Gastrocnemius medialis (tissue), 4 donors: ENCODE results near the gene UNC13C. TPM values are rescaled to one million over a fixed set of nuclear protein-coding genes. Genes with fewer than 3 reads are reported as not detected.

Experiments
- ATAC-seq, 2 donors: fragments of 150-250 bp; one replicate each; pipeline ENCODE4 v1.9.1; 2016
- DNase-seq, 2 donors: peaks; one replicate each; pipeline ENCODE4 v3.0.0-alpha.2; 2019
- H3K27ac ChIP-seq, 4 donors: fragments of 200-600 bp; sonication (generic); 1 replicate in 1 of 4; 2 replicates in 3 of 4; pipeline ENCODE4 v1.5.1; 2016 to 2018; ENCODE audit warnings: mild to moderate bottlenecking in 2 of 4, moderate library complexity in 1 of 4
- H3K27me3 ChIP-seq, 3 donors: fragments of 200-600 bp; sonication (generic) in 2 of 3; 1 replicate in 1 of 3; 2 replicates in 2 of 3; pipeline versions ENCODE4 v1.5.1 to v1.6.0; 2016 to 2019; ENCODE audit warnings: mild to moderate bottlenecking in 1 of 3, moderate library complexity in 1 of 3
- H3K36me3 ChIP-seq, 2 donors: fragments of 200-600 bp; sonication (generic) in 1 of 2; one replicate each; pipeline ENCODE4 v1.5.1; 2017 to 2018
- H3K4me1 ChIP-seq, 2 donors: fragments of 200-600 bp; sonication (generic) in 1 of 2; one replicate each; pipeline ENCODE4 v1.5.1; 2016 to 2017; ENCODE audit warnings: mild to moderate bottlenecking in 2 of 2
- H3K4me3 ChIP-seq, 4 donors: fragments of 200-600 bp; sonication (generic) in 3 of 4; 1 replicate in 1 of 4; 2 replicates in 3 of 4; pipeline ENCODE4 v1.5.1; 2016 to 2019; ENCODE audit warnings: mild to moderate bottlenecking in 2 of 4
- H3K9me3 ChIP-seq, 3 donors: fragments of 200-600 bp; sonication (generic) in 2 of 3; 1 replicate in 1 of 3; 2 replicates in 2 of 3; pipeline ENCODE4 v1.5.1; 2016 to 2019
- POLR2A ChIP-seq, 2 donors: fragments of 450-650 bp; IDR thresholded peaks; one replicate each; pipeline ENCODE4 v1.6.1; 2017; ENCODE audit warnings: antibody characterized with exemption in 2 of 2, mild to moderate bottlenecking in 2 of 2, moderate library complexity in 2 of 2
- in situ Hi-C, 4 donors: fragments of 200-750 bp; cut with MboI; loops; one replicate each; pipeline versions ENCODE4 v1.15.0 to v1.8.0; 2017; ENCODE audit warnings: low sequenced_read_pairs in 4 of 4
- intact Hi-C: fragments of 100-400 bp; cut with DNase I; formaldehyde crosslinking; loops from one replicate; pipeline ENCODE4 v1.15.1; 2023; ENCODE audit warnings: low total_unique reads
- total RNA-seq, 4 donors: library from RNA; depleted of rRNA; stranded (reverse); fragments of >200 nt; gene quantifications; one replicate each; pipeline versions ENCODE4 v1.1.0 to v1.2.3, GENCODE V29; 2016
- TF ChIP-seq, protein P1 (sequence below), 5 experiments: fragments of 450-650 bp in 3 of 5; fragments of 200-600 bp in 2 of 5; sonication (generic) in 2 of 5; IDR thresholded peaks in 4 of 5; conservative IDR thresholded peaks in 1 of 5; 1 replicate in 4 of 5; 2 replicates in 1 of 5; pipeline ENCODE4 v1.5.1; 2016 to 2019; ENCODE audit warnings: antibody characterized with exemption in 5 of 5, mild to moderate bottlenecking in 3 of 5, moderate library complexity in 3 of 5

UNC13C gene
- total RNA-seq, 4 donors from 2014 or later = 2.5 to 6.6 (median 3.6) TPM

DNA sequence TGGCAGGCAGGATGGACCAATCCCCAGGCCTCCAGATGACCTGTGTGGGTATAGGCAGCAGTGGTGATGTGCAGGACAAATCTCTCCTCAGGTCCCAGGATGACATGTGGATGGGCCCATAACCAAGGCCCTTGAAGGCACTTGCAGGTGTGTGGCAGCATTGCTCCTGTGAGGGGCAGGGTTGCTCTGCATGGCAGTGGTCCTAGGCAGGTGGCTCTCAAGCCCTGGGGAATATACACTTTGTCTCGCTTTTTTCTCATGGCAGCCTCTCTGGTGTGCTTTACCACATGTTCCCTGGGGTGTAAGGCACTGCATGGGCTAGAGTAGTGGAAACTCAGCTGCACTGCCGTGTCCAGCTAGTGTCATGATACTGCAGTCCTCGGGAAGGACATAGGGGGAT, 503.6 kb downstream of the UNC13C start:
- TF ChIP-seq POLR2A (IDR thresholded peaks at IDR 0.05) = no peak
- TF ChIP-seq, protein P1, sequence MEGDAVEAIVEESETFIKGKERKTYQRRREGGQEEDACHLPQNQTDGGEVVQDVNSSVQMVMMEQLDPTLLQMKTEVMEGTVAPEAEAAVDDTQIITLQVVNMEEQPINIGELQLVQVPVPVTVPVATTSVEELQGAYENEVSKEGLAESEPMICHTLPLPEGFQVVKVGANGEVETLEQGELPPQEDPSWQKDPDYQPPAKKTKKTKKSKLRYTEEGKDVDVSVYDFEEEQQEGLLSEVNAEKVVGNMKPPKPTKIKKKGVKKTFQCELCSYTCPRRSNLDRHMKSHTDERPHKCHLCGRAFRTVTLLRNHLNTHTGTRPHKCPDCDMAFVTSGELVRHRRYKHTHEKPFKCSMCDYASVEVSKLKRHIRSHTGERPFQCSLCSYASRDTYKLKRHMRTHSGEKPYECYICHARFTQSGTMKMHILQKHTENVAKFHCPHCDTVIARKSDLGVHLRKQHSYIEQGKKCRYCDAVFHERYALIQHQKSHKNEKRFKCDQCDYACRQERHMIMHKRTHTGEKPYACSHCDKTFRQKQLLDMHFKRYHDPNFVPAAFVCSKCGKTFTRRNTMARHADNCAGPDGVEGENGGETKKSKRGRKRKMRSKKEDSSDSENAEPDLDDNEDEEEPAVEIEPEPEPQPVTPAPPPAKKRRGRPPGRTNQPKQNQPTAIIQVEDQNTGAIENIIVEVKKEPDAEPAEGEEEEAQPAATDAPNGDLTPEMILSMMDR (IDR thresholded peaks at IDR 0.05 in 4 of 5, conservative IDR thresholded peaks at IDR 0.05 in 1 of 5) = no peak
- Histone ChIP-seq H3K27me3 (no peaks in the 10 kb centered on the region), H3K9me3 (no peaks in the 10 kb centered on the region), H3K4me3 (no peak overlapping the region), H3K27ac (no peak overlapping the region), H3K4me1 (no peaks in the 10 kb centered on the region), H3K36me3 (no peaks in the 10 kb centered on the region)
- no peak for DNase-seq
- no peak for ATAC-seq
- in situ Hi-C loops = no loop called here
- intact Hi-C loops = no loop called here

DNA sequence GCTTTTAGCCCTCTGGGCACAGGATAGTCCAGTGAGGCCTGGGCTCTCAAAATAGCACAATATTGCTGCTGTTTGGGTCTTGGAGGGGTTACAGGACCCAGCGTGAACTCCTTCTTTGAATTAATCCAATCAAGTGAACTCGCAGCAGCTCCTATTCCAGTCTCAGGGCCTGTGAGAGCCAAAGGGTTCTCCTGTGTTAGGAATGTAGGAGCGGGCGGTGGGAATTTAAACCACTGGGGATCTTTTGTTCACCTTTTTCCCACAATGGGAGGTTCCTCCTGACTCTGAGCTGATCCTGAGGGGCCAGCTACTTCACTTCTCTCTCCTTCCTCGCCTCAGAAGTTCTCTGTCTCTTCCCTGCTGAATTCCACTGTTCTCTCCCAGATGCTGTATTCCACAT, 504.0 kb downstream of the UNC13C start:
- H3K9me3 ChIP-seq = no peaks in the 10 kb centered on the region
- ATAC-seq = no peak
- H3K27me3 ChIP-seq = no peaks in the 10 kb centered on the region
- no peaks in the 10 kb centered on the region for H3K4me1 ChIP-seq
- TF ChIP-seq, protein P1 (IDR thresholded peaks at IDR 0.05 in 4 of 5, conservative IDR thresholded peaks at IDR 0.05 in 1 of 5) = no peak
- TF ChIP-seq POLR2A (IDR thresholded peaks at IDR 0.05) = no peak
- in situ Hi-C loops = no loop called here
- no peak overlapping the region for H3K27ac ChIP-seq
- no peaks in the 10 kb centered on the region for H3K36me3 ChIP-seq
- DNase-seq = no peak
- intact Hi-C loops = no loop called here
- H3K4me3 ChIP-seq = no peak overlapping the region

DNA sequence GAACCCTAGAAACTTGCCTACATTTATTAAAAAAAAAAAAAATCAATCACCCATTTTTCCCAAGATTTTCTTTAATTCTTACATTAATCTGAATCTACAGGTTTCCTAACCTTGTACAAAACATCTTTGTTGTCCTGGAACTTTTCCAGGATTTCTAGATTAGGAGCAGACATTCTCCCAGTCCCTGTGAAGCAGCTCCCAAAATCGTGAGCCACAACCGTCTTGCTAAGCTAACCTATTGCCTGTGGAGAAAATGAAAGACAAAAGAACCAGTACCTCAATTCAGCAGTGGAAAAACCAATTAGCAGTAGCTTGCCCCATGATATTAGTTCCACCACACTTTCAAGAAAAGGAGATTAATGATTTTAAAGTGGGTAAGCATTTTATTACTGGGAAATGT, 522.1 kb downstream of the UNC13C start:
- intact Hi-C loops (no loop called here), in situ Hi-C loops (no loop called here)
- H3K9me3 ChIP-seq = no peaks in the 10 kb centered on the region
- no peaks in the 10 kb centered on the region for H3K4me1 ChIP-seq
- no peak overlapping the region for H3K4me3 ChIP-seq
- H3K27ac ChIP-seq = no peak overlapping the region
- DNase-seq = no peak
- no peaks in the 10 kb centered on the region for H3K36me3 ChIP-seq
- TF ChIP-seq, protein P1 (IDR thresholded peaks at IDR 0.05 in 4 of 5, conservative IDR thresholded peaks at IDR 0.05 in 1 of 5) = no peak
- TF ChIP-seq POLR2A (IDR thresholded peaks at IDR 0.05) = no peak
- no peak for ATAC-seq
- H3K27me3 ChIP-seq = no peaks in the 10 kb centered on the region

DNA sequence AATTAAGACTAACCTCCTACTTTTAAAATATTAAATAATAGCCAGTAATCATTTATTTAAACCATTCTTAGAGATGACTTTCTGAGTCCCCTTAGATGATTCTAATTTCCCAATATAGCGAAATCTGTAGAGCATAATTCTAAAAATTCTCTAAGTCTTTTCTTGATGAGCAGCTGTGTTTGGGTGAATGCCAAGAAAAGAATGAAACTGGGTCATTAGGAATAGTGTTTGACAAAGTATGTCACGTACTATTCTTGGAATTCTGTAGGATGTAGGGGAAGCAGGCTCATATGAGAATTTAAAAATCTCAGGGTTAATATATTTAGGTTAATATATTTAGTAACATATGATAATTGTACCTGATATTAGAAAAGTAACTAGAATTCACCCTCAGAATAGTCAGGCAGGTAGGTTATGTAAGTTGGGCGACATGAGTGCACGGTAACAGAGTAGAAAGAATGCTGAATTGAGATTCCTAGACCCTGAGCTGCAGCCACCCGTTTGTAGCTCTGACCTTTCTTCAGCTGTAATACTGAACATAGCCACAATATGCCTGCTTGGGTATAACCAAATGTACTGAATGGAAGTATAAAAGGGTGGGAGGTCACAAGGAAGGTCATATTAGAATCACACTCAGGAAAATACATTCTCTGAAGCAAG, 524.3 kb downstream of the UNC13C start:
- Histone ChIP-seq H3K27me3 (no peaks in the 10 kb centered on the region), H3K36me3 (no peaks in the 10 kb centered on the region), H3K9me3 (no peaks in the 10 kb centered on the region), H3K27ac (no peak overlapping the region), H3K4me3 (no peak overlapping the region), H3K4me1 (no peaks in the 10 kb centered on the region)
- in situ Hi-C loops = no loop called here
- DNase-seq = no peak
- ATAC-seq = no peak
- intact Hi-C loops = no loop called here
- no peak for TF ChIP-seq POLR2A (IDR thresholded peaks at IDR 0.05)
- TF ChIP-seq, protein P1 (IDR thresholded peaks at IDR 0.05 in 4 of 5, conservative IDR thresholded peaks at IDR 0.05 in 1 of 5) = no peak

DNA sequence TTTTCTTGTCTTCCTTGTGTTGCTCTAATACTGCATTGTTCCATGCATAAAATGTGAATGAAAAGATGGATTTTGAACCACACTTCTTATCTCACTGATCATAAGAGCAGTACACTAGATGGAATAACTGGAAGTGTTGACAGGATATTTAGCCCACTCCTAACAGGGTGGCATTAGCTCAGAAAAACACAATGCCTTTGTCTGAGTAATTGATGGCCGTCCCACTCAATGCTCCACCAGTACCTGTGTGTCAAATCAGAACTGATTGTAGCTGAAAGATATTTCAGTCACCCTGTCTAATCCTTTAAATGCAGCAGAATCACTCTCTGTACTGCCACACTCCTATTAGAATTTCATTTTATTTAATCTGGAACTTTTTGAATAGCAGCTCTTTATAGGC, 526.5 kb downstream of the UNC13C start:
- no peaks in the 10 kb centered on the region for H3K36me3 ChIP-seq
- H3K27me3 ChIP-seq = no peaks in the 10 kb centered on the region
- DNase-seq (no peak), ATAC-seq (no peak)
- H3K27ac ChIP-seq = no peak overlapping the region
- intact Hi-C loops = no loop called here
- TF ChIP-seq, protein P1 (IDR thresholded peaks at IDR 0.05 in 4 of 5, conservative IDR thresholded peaks at IDR 0.05 in 1 of 5) = no peak
- TF ChIP-seq POLR2A (IDR thresholded peaks at IDR 0.05) = no peak
- no peak overlapping the region for H3K4me3 ChIP-seq
- no peaks in the 10 kb centered on the region for H3K9me3 ChIP-seq
- in situ Hi-C loops = no loop called here
- no peaks in the 10 kb centered on the region for H3K4me1 ChIP-seq
